HG03521 (cell line): ENCODE results near the gene BAD.

ENCODE experiments used
- ATAC-seq: cut with Tn5 transposase; IDR thresholded peaks from one replicate; pipeline ENCODE4 v1.9.1; 2021; ENCODE audit warnings: mild to moderate bottlenecking, moderate library complexity; ENCODE audit not compliant: unreplicated experiment

The BAD gene

DNA sequence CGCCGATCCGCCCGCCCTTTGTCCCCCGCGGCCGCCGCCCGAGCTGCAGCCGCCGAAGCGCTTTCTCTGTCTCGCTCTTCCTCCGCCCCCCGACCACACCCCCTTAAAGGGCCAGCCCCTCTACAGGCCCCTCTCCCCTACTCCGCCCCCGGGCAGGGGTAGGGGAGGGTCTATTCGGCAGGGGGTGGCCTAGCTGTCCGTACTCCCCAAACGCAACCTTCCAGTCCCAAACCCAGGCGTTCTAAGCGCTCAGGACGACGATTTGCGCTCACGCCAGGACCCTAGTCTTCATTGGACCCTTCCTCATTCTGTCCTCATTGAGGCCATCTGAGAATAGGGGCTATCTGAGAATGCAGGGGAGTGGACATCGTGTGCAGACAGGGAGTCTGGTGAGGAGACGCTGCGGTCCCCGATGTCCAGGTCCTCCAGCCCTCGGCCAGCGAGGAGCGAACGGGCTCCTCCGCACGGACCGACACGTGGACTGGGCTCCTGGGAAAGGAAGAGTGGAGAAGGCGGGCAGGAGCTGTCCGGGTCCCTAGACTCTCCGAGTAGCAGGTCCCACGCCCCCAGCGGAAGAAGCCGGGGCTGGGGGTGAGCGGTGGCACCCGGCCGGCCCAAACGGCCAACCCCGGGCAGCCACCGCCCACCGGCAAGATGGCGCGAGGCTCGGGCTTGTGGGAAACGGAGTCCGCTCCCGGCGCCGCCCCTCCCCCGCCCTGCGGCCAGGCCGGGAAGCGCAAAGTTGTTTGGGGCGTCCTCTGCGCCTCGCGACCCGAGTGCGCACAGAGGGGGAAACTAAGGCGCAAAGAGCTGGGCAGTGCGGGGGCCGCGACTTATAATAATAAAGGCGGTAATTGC is 37.4 kb downstream of the BAD start, which contains the start of gene PPP1R14B:
TSS of gene PPP1R14B (minus strand) at position 73 of the 858 bp plus-strand sequence. CDS start 270 bp downstream, outside the sequence.
- peak; percentile 34 for ATAC-seq

DNA sequence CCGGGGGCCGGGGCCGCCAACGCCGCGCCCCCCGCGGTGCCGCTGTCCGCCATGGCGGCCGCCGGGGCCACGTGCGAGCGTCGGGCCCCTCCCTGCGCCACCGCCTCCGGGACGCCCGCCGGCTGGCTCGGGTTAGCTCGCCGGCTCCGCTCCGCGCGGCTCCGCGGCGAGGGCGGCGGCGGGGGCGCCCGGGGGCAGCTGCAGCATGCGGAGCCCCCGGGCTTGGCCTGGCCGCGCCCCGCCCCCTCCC is 37.9 kb downstream of the BAD start:
- ATAC-seq: peak; percentile 17

DNA sequence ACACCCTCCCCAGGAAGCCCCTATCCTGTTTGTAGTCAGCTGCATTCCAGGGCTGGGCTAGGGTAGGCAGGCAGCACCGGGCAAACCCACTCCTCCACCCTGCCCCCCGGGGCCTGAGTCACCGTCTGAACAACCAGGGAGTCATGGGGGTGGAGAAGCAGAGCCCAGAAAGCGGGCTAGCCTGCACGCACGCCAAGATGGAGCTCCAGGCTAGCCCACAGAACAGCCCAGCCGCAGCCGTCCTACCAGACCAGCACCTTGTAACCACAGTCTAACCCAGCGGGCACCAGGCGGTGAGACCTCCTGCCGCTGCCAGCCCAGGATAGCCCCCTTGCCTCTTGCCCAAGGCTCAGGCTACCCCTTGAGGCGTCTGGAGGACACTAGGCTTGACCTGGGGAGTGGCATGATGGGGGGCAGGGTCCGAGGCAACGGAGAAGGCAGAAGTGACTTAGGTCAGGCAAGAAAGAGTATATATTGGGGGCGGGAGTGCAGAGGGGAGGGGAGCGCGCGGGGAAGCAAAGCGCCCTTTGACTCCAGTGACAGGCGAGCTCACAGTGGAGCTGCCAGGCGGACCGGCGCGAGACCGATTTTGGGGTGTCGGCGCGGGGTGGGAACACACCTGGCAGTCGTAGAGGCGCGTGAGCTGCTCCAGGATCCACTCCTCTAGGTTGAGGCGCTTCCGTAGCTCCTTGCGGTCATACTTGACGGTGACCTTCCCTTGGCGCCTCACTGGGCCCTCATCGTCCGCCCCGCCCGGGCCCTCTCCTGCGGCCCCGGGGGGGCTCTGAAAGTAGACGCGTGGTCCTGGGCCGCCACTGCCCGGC is 38.5 kb downstream of the BAD start:
- no peak for ATAC-seq

DNA sequence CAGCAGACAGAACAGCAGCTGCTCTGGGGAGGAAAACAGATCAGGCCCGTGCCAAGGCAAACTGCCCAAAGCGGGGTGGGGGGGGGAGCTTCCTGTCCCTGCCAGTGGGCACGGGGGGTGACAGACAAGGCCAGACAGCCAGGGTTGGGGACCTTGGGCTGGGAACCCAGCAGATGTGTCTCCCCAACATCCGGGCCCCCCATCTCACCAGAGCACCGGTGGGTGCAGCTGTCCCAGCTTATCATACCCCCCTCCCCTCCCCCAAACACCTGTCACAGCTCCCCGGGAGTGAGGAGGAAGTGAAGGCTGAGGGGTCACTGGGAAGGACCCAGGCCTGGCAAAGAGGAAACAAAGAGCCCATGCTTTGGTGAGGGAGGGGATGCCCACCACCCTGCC is 39.1 kb downstream of the BAD start:
- ATAC-seq: no peak

DNA sequence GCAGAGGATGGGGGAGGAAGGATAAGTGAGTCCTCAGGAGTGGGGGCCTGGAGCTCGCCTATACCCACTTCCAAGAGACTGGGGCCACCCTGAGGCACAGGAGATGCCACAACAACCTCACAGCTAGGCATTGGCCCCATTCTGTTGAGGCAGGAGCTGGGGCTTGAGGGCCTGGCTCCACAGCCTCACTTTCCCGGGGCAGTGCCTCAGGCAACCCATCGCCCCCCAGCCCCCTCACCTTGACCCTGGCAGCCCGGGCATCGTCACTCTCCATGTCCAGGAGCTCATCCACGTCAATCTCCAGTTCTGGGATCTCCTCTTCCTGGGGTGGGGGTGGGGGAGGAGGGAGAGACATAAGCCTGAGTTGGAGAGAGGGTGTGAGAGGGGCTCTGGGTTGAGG is 39.5 kb downstream of the BAD start:
- no peak for ATAC-seq

GRCh38 chr11:64244107-64244506 is 40.4 kb downstream of the BAD start:
- no peak for ATAC-seq

DNA sequence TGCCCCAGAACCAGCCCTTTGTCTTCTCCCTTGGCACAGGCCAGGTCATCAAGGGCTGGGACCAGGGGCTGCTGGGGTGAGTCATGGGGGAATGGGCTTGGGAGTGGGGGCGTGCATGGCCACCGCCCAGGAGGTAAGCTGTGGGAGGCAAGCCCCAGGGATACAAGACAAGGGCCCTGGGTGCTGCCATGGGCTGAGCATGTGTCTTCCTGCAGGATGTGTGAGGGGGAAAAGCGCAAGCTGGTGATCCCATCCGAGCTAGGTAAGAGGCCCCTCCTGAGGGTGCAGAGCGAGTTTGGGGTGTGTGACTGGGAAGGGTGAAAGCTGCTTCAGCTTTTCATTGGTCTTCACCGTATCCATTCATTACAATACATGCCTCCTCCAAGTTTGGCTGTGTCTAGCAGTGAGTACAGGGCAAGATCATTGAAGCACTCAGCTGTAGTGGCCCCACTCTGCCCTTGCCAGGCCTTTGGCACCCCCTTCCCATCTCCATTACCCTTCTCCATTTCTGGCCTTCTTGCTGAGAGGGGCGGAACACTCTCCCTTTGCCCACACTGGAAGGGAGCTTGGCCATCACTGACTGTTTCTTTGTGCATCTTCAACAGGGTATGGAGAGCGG is 41.1 kb downstream of the BAD start:
- no peak for ATAC-seq

- ATAC-seq: peak; percentile 5
These were observed 42.7 kb downstream of the BAD start for GRCh38 chr11:64241491-64242374.

- peak; percentile 67 for ATAC-seq
These were observed 43.3 kb downstream of the BAD start for GRCh38 chr11:64241241-64241490.

GRCh38 chr11:64240435-64241240 is 43.8 kb downstream of the BAD start, which contains the start of gene FKBP2:
FKBP2 (plus strand) TSS chr11:64241095; CDS start chr11:64242388, 1,293 bp downstream.
- ATAC-seq: peak; percentile 44

DNA sequence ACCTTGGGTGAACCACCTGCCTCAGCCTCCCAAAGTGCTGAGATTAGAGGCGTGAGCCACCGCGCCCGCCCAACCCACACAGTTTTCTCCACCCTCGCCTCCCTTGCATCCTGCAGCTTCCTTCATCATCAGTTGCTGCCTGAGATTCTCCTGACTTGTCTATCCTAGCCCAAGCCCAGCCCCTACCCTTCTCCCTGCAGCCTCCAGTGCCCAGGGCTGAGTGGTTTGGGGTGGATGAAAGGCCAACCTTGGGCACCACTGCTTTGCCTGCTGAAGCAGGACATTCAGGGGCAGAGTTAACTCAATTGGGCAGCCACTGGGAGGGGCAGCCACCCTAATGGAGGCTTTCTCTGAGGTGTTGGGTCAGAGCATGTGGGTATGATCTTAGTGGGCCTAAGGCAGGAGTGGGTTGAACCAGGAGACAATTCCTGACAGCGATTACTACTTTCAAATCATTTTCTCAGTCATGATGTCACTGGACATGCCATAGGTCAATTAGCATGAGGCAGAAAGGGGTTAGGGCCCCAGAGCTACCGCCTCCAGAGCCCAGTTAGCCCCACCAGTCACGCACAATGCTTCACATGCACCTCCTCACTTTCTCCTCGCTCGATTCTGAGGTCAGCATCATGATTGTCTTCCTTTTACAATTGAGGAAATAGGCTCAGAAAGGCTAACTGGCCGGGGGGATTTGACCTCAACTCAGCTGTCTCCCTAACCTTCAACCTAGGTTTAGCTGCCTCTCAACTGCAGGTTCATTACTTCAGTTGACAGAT is 44.6 kb downstream of the BAD start:
- ATAC-seq: no peak

DNA sequence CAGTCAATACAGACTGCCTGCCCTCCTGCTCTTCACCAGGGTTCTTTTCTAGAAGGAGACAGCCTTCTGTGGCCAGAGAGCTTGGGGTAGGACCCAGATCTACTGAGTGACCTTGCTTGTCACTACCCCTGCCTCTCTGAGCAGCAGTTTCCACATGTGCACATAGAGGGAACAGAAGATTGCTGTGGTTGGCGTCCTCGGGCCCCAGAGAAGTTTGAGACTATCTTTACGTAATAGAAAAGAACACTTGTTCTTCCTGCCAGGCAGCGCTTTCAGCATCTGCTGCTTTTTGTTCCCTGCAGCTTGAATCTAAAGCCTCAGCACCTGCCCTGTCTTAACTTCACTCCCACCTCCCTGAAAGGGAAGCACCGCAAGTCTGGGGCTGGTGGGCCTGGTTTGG is 45.5 kb downstream of the BAD start:
- ATAC-seq: no peak

DNA sequence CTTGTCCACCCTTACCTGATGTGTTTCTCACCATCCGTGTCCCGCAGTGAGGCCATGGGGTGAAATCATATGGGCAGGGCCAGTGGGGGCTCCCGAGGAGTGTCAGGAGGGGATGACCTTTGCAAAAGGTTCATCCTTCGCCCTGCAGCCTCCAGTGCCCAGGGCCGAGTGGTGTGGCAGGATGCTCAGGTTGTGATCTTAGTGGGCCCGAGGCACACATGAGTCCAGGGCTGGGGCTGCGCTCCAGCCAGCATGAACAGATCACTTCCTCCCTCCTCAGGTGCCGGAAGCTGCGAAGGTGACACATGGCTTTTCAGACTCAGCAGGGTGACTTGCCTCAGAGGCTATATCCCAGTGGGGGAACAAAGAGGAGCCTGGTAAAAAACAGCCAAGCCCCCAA is 46.4 kb downstream of the BAD start:
- ATAC-seq: no peak

GRCh38 chr11:64237484-64237951 is 46.9 kb downstream of the BAD start:
- no peak for ATAC-seq

- no peak for ATAC-seq
These were observed 48.9 kb downstream of the BAD start for GRCh38 chr11:64235437-64236161.

GRCh38 chr11:64234647-64235379 is 49.7 kb downstream of the BAD start:
- peak; percentile 12 for ATAC-seq

- peak; percentile 39 for ATAC-seq
These were observed 50.4 kb downstream of the BAD start, which contains the start of gene VEGFB for GRCh38 chr11:64233913-64234586. VEGFB (plus strand) TSS chr11:64234584; CDS start chr11:64234834, 250 bp downstream.
